GM18508 (cell line): ENCODE results near the gene MDM1.

Experiments
- ATAC-seq: cut with Tn5 transposase; IDR thresholded peaks from one replicate; pipeline ENCODE4 v1.9.1; 2021; ENCODE audit warnings: moderate number of reproducible peaks; ENCODE audit not compliant: insufficient read depth, unreplicated experiment

The MDM1 gene

GRCh38 chr12:68325966-68326365, 6.2 kb downstream of the MDM1 start:
- ATAC-seq: no peak

GRCh38 chr12:68324531-68324930, 7.6 kb downstream of the MDM1 start:
- no peak for ATAC-seq

GRCh38 chr12:68321140-68321539, 11.0 kb downstream of the MDM1 start:
- ATAC-seq: no peak

GRCh38 chr12:68319988-68320623, 12.1 kb downstream of the MDM1 start:
- ATAC-seq: no peak

GRCh38 chr12:68317047-68317667, 15.0 kb downstream of the MDM1 start:
- no peak for ATAC-seq

GRCh38 chr12:68310370-68310769, 21.8 kb downstream of the MDM1 start:
- ATAC-seq: no peak

GRCh38 chr12:68306564-68306963, 25.6 kb downstream of the MDM1 start:
- no peak for ATAC-seq

GRCh38 chr12:68305278-68305677, 26.9 kb downstream of the MDM1 start:
- ATAC-seq: no peak

GRCh38 chr12:68304626-68305025, 27.5 kb downstream of the MDM1 start:
- ATAC-seq: no peak

GRCh38 chr12:68303850-68304249, 28.3 kb downstream of the MDM1 start:
- no peak for ATAC-seq

- ATAC-seq: no peak
These were observed 34.2 kb downstream of the MDM1 start for GRCh38 chr12:68297929-68298328.

GRCh38 chr12:68294251-68294650, 37.9 kb downstream of the MDM1 start:
- ATAC-seq: no peak

GRCh38 chr12:68293347-68293746, 38.8 kb downstream of the MDM1 start:
- ATAC-seq: no peak

- no peak for ATAC-seq
These were observed 39.8 kb downstream of the MDM1 start for GRCh38 chr12:68292151-68292943.

GRCh38 chr12:68291396-68292036, 40.6 kb downstream of the MDM1 start:
- no peak for ATAC-seq

GRCh38 chr12:68290126-68290525, 42.0 kb downstream of the MDM1 start:
- ATAC-seq: no peak

GRCh38 chr12:68287106-68287505, 45.1 kb downstream of the MDM1 start:
- ATAC-seq: no peak

- ATAC-seq: no peak
These were observed 45.8 kb downstream of the MDM1 start for GRCh38 chr12:68286396-68286795.

GRCh38 chr12:68285541-68285940, 46.6 kb downstream of the MDM1 start:
- ATAC-seq: no peak

GRCh38 chr12:68281322-68282077, 50.7 kb downstream of the MDM1 start:
- no peak for ATAC-seq
